H1 (cell line): ENCODE results near the gene DOCK10. TPM values are rescaled to one million over a fixed set of nuclear protein-coding genes. Genes with fewer than 3 reads are reported as not detected.

ENCODE experiments used
- CTCF ChIA-PET: fragments of 300-600 bp; sonication (Branson Sonifier 250); formaldehyde crosslinking; loops from one replicate; lab custom pipeline; 2021; ENCODE audit not compliant: partially characterized antibody; lab: Charles Lee
- POLR2A ChIA-PET: fragments of 300-600 bp; sonication (Branson Sonifier 250); formaldehyde crosslinking; loops from one replicate; lab custom pipeline; 2021; ENCODE audit warnings: inconsistent platforms; ENCODE audit not compliant: partially characterized antibody; lab: Charles Lee
- DNase-seq, 2 experiments: peaks; one replicate each; pipeline versions ENCODE4 v3.0.0 to v3.0.0-alpha.2; 2010 to 2022; ENCODE audit warnings: low spot score in 2 of 2, low read depth in 1 of 2, mixed read lengths in 1 of 2
- FAIRE-seq: peaks from 2 replicates; lab custom pipeline; 2011; peaks lifted over from hg19 to GRCh38; lab: Jason Lieb, UNC
- H2AFZ ChIP-seq: 2 replicates; pipeline ENCODE4 v1.8.1; 2012; ENCODE audit warnings: low read length, inconsistent platforms
- H2AK5ac ChIP-seq: 2 replicates; pipeline ENCODE4 v1.6.1; 2013; ENCODE audit warnings: low read depth, low read length
- H2BK120ac ChIP-seq: replicated peaks from 2 replicates; pipeline ENCODE3; 2013; ENCODE audit warnings: low read depth, low read length, inconsistent platforms
- H2BK12ac ChIP-seq: 2 replicates; pipeline ENCODE4 v1.6.1; 2013; ENCODE audit warnings: low read depth, low read length
- H2BK15ac ChIP-seq: 2 replicates; pipeline ENCODE4 v1.6.1; 2013; ENCODE audit warnings: low read length
- H2BK20ac ChIP-seq: 2 replicates; pipeline ENCODE4 v1.6.1; 2013; ENCODE audit warnings: low read length
- H2BK5ac ChIP-seq: 2 replicates; pipeline ENCODE4 v1.6.1; 2013; ENCODE audit warnings: low read depth, low read length
- H3K14ac ChIP-seq: 2 replicates; pipeline ENCODE4 v1.6.1; 2013; ENCODE audit warnings: inconsistent platforms; ENCODE audit not compliant: insufficient read length
- H3K18ac ChIP-seq: 2 replicates; pipeline ENCODE4 v1.6.1; 2013; ENCODE audit warnings: low read length; ENCODE audit errors: extremely low read depth
- H3K23ac ChIP-seq: 2 replicates; pipeline ENCODE4 v1.6.1; 2013; ENCODE audit warnings: inconsistent platforms; ENCODE audit not compliant: insufficient read length
- H3K23me2 ChIP-seq: 2 replicates; pipeline ENCODE4 v1.6.1; 2013; ENCODE audit warnings: low read depth, low read length
- H3K27ac ChIP-seq: 2 replicates; pipeline ENCODE4 v1.6.1; 2011; ENCODE audit warnings: low read depth, low read length, inconsistent platforms
- H3K27me3 ChIP-seq, 4 experiments: replicated peaks in 1 of 4; 1 replicate in 1 of 4; 2 replicates in 3 of 4; pipeline versions ENCODE4 v1.6.1 to v1.8.1; 2011 to 2013; ENCODE audit warnings: low read length in 3 of 4, mild to moderate bottlenecking in 3 of 4, inconsistent platforms in 2 of 4, mixed read lengths in 2 of 4, moderate library complexity in 1 of 4; ENCODE audit not compliant: control insufficient read depth in 3 of 4, insufficient read depth in 3 of 4; ENCODE audit errors: extremely low read depth in 1 of 4
- H3K36me3 ChIP-seq, 4 experiments: 2 replicates each; pipeline versions ENCODE4 v1.6.1 to v1.8.1; 2011 to 2013; ENCODE audit warnings: mild to moderate bottlenecking in 4 of 4, low read length in 3 of 4, moderate library complexity in 2 of 4, control low read depth in 1 of 4, inconsistent platforms in 1 of 4; ENCODE audit not compliant: insufficient read depth in 4 of 4, control insufficient read depth in 2 of 4
- H3K4ac ChIP-seq: replicated peaks from 2 replicates; pipeline ENCODE3; 2013; ENCODE audit warnings: low read length, low read depth, mixed read lengths, inconsistent platforms; ENCODE audit not compliant: insufficient read length
- H3K4me1 ChIP-seq, 4 experiments: replicated peaks in 1 of 4; 1 replicate in 1 of 4; 2 replicates in 3 of 4; pipeline versions ENCODE4 v1.6.1 to v1.8.1; 2011 to 2013; ENCODE audit warnings: low read length in 3 of 4, inconsistent platforms in 2 of 4, mixed read lengths in 1 of 4; ENCODE audit not compliant: insufficient read depth in 4 of 4, control insufficient read depth in 3 of 4
- H3K4me2 ChIP-seq, 2 experiments: 2 replicates each; pipeline versions ENCODE4 v1.6.1 to v1.8.1; 2011 to 2013; ENCODE audit warnings: low read depth in 2 of 2, low read length in 2 of 2, control low read depth in 1 of 2, inconsistent platforms in 1 of 2, mild to moderate bottlenecking in 1 of 2; ENCODE audit not compliant: insufficient read depth in 1 of 2
- H3K4me3 ChIP-seq, 4 experiments: fragments of 200-600, 300-600 bp in 1 of 4; sonication (generic), shearing (Covaris generic), sonication (Bioruptor Twin) in 1 of 4; 2 replicates each; pipeline versions ENCODE4 v1.5.1 to v1.8.1; 2011 to 2016; ENCODE audit warnings: low read length in 4 of 4, low read depth in 3 of 4, control low read depth in 2 of 4, inconsistent platforms in 2 of 4, mild to moderate bottlenecking in 2 of 4, mixed read lengths in 1 of 4, moderate library complexity in 1 of 4; ENCODE audit not compliant: insufficient read depth in 2 of 4; ENCODE audit errors: extremely low read depth in 1 of 4
- H3K56ac ChIP-seq: replicated peaks from 2 replicates; pipeline ENCODE3; 2013; ENCODE audit warnings: low read depth, mild to moderate bottlenecking, mixed read lengths, low read length, inconsistent platforms; ENCODE audit not compliant: insufficient read length
- H3K79me1 ChIP-seq: 2 replicates; pipeline ENCODE4 v1.6.1; 2013; ENCODE audit warnings: low read depth, low read length, control low read depth
- H3K79me2 ChIP-seq, 2 experiments: 2 replicates each; pipeline versions ENCODE4 v1.6.1 to v1.8.1; 2012 to 2013; ENCODE audit warnings: low read length in 2 of 2, mild to moderate bottlenecking in 2 of 2, inconsistent platforms in 1 of 2; ENCODE audit not compliant: insufficient read depth in 2 of 2, control insufficient read depth in 1 of 2
- H3K9ac ChIP-seq, 4 experiments: replicated peaks in 1 of 4; 1 replicate in 1 of 4; 2 replicates in 3 of 4; pipeline versions ENCODE4 v1.6.1 to v1.8.1; 2011 to 2013; ENCODE audit warnings: low read depth in 3 of 4, low read length in 3 of 4, control low read depth in 2 of 4, mild to moderate bottlenecking in 2 of 4, moderate library complexity in 2 of 4, inconsistent platforms in 1 of 4; ENCODE audit errors: extremely low read depth in 1 of 4
- H3K9me3 ChIP-seq, 2 experiments: 2 replicates each; pipeline versions ENCODE4 v1.6.1 to v1.8.1; 2012 to 2013; ENCODE audit warnings: mild to moderate bottlenecking in 2 of 2, moderate library complexity in 2 of 2, control low read depth in 1 of 2, inconsistent platforms in 1 of 2, low read depth in 1 of 2, low read length in 1 of 2, mixed read lengths in 1 of 2; ENCODE audit not compliant: insufficient read depth in 2 of 2
- H4K20me1 ChIP-seq, 2 experiments: replicated peaks in 1 of 2; 2 replicates each; pipeline versions ENCODE3 to v1.8.1; 2011 to 2013; ENCODE audit warnings: inconsistent platforms in 2 of 2, low read length in 2 of 2, mild to moderate bottlenecking in 1 of 2; ENCODE audit not compliant: insufficient read depth in 2 of 2, control insufficient read depth in 1 of 2
- H4K5ac ChIP-seq: 2 replicates; pipeline ENCODE4 v1.6.1; 2013; ENCODE audit warnings: low read length, low read depth, mixed read lengths, inconsistent platforms; ENCODE audit not compliant: insufficient read length
- H4K8ac ChIP-seq: 2 replicates; pipeline ENCODE4 v1.8.0; 2013; ENCODE audit warnings: mild to moderate bottlenecking, moderate library complexity, low read length, inconsistent platforms; ENCODE audit not compliant: insufficient read depth; ENCODE audit errors: extremely low read depth
- H4K91ac ChIP-seq: replicated peaks from 2 replicates; pipeline ENCODE3; 2013; ENCODE audit warnings: low read length, mixed read lengths, inconsistent platforms; ENCODE audit not compliant: insufficient read length
- CBX5 ChIP-seq: fragments of 300-800, 300-1000 bp; sonication (generic); IDR thresholded peaks from 2 replicates; pipeline ENCODE4 v1.7.1; 2016; ENCODE audit warnings: antibody characterized with exemption, low read length, low read depth
- polyA plus RNA-seq, 7 experiments: library from polyadenylated mRNA; depleted of rRNA in 3 of 7; stranded (reverse) in 5 of 7; unstranded in 2 of 7; fragments of >200 nt in 5 of 7; fragments of 200-250 nt in 2 of 7; gene quantifications; 1 replicate in 5 of 7; 2 replicates in 1 of 7; 4 replicates in 1 of 7; pipeline versions ENCODE4 v1.2.1 to v1.2.3, GENCODE V29; 2011 to 2013; ENCODE audit warnings: missing spikeins in 2 of 7, mixed read lengths in 2 of 7
- total RNA-seq: library from RNA; stranded (reverse); fragmentation: NEBNext Ultra II Directional; extraction: Animal tissue kit (Norgen Biotek cat#: 25700); gene quantifications from 2 replicates; pipeline ENCODE4 v1.2.1, GENCODE V29; 2021

Gene DOCK10
- total and polyA plus RNA-seq, 2 of the 8 experiments (the other 6 are each of a cell fraction or from before 2014, with no cell fraction given), result 0.33 to 1.6 TPM

- DNase-seq (no peak), FAIRE-seq (no peak)
- Histone ChIP-seq H2AFZ (no peak overlapping the region), H3K27ac (no peak overlapping the region), H4K91ac (no peak overlapping the region), H3K23ac (no peak overlapping the region), H2BK20ac (no peak overlapping the region), H3K14ac (no peak overlapping the region), H3K27me3 (no peaks in the 10 kb centered on the region), H2BK120ac (no peak overlapping the region), H3K4me2 (no peak overlapping the region), H4K5ac (no peak overlapping the region), H3K9ac (no peak overlapping the region), H3K79me1 (no peaks in the 10 kb centered on the region), H3K36me3 (no peaks in the 10 kb centered on the region), H2BK5ac (no peak overlapping the region), H3K23me2 (no peaks in the 10 kb centered on the region), H3K18ac (no peak overlapping the region), H3K4me3 (no peak overlapping the region), H4K8ac (no peak overlapping the region), H2AK5ac (no peak overlapping the region), H3K79me2 (no peaks in the 10 kb centered on the region), H3K4me1 (no peaks in the 10 kb centered on the region), H4K20me1 (no peaks in the 10 kb centered on the region), H2BK15ac (no peak overlapping the region), H3K4ac (no peak overlapping the region), H3K56ac (no peak overlapping the region), H3K9me3 (no peaks in the 10 kb centered on the region; a peak in 1 of 4 replicates), H2BK12ac (no peak overlapping the region)
- ChIA-PET CTCF (interaction anchor here (0.5 to 1.1 kb wide), 4 partner anchors 10 to 67 kb away, joined by 3 to 4 read pairs (median 3); no protein-coding TSS in a partner anchor), POLR2A (no interaction called here)
- no peak for TF ChIP-seq CBX5
These were observed 10.4 kb upstream of the DOCK10 start for GRCh38 chr2:225052703-225053102.
